ENCODE results near the gene NHEJ1.

Gene NHEJ1

DNA sequence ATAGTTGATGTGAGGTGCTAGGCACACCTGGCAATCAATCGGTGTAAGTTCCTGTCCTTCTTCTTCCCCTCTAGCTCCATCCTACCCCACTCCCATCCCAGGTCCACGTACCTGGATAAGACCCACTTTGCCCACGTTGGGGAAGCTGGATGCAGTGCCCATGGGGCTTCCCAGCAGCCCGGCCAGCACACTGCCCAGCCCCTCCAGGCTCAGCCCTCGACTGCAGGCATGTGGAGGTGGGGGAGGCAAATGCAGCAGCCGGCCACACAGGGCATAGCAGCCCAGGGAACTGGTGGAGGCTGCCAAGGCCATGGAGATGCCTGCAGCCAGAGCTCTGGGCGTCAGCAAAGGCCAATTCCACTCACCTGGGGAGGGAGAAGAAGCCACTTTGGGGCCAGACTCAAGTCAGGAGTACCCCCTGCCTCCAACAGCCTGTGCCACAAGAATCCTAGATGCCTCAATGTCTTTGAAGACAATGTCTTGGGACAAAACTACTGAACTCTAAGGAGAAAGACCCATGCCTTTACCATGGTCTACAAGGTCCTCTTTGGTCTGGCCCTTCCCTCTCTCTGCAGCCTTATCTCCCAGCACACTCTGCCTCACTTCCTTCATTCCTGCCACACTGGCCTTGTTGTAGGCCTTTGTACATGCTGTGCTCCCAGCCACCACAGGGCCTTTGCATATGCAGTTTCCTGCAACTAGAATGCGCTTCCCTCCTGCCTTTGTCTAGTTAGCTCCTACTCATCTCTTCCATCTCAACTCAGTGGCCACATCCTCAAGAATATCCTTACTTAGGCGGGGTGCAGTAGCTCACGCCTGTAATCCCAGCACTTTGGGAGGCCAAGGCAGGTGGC, 4.7 kb upstream of the NHEJ1 start:
- Histone ChIP-seq H4K20me1 (ENCODE audit: insufficient read depth, low read length) (no peaks in the 10 kb centered on the region), H3F3A (ENCODE audit: insufficient read depth, low read length) (no peaks in the 10 kb centered on the region), H3K27ac (ENCODE audit: low read length) (no peak overlapping the region), H3K9ac (ENCODE audit: low read length) (no peak overlapping the region), H3K79me2 (ENCODE audit: low read length) (no peaks in the 10 kb centered on the region), H3K9me2 (replicated peaks; ENCODE audit: insufficient read depth, low read length) (no peaks in the 10 kb centered on the region), H3K4me1 (ENCODE audit: low read length) (peaks cover 5% of the 10 kb centered on the region; the same call in 1 of the 2 replicates), H3K4me2 (ENCODE audit: low read depth, low read length) (no peak overlapping the region), H3K27me3 (replicated peaks; ENCODE audit: insufficient read depth, low read length) (no peaks in the 10 kb centered on the region), H2AFZ (ENCODE audit: low read length) (no peak overlapping the region), H3K36me3 (replicated peaks; ENCODE audit: insufficient read depth, low read length) (no peaks in the 10 kb centered on the region), H3K4me3 (ENCODE audit: low read length) (no peak overlapping the region), H3K9me3 (replicated peaks; ENCODE audit: insufficient read depth, low read length) (no peaks in the 10 kb centered on the region)
- no peak for TF ChIP-seq EZH2 (optimal IDR thresholded peaks at IDR 0.05; ENCODE audit: low read depth, low read length)
- TF ChIP-seq, protein P1, sequence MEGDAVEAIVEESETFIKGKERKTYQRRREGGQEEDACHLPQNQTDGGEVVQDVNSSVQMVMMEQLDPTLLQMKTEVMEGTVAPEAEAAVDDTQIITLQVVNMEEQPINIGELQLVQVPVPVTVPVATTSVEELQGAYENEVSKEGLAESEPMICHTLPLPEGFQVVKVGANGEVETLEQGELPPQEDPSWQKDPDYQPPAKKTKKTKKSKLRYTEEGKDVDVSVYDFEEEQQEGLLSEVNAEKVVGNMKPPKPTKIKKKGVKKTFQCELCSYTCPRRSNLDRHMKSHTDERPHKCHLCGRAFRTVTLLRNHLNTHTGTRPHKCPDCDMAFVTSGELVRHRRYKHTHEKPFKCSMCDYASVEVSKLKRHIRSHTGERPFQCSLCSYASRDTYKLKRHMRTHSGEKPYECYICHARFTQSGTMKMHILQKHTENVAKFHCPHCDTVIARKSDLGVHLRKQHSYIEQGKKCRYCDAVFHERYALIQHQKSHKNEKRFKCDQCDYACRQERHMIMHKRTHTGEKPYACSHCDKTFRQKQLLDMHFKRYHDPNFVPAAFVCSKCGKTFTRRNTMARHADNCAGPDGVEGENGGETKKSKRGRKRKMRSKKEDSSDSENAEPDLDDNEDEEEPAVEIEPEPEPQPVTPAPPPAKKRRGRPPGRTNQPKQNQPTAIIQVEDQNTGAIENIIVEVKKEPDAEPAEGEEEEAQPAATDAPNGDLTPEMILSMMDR (IDR thresholded peaks at IDR 0.05; ENCODE audit: low read length), result no peak
- no peak for TF ChIP-seq EZH2phosphoT487 (IDR thresholded peaks at IDR 0.05; ENCODE audit: low read length)
- DNase-seq, result no peak

DNA sequence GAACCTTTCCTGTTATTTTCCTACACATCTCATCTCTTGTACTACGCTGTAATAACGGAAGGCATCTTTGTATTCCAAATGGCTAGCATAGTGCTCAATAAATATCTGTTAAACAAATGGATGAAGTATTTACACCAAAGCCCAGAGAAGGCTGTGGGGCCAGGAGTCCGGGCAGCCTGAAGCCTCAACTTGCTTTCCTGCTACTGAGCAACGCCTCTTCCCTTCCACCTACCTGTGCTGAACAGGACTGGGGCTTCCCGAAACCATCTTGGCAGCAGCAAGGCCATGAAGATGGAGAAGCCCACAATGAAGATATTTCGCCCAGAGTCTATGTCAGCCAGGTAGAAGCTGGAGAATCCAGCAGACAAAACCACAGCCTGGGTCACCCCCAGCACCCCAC, 2.5 kb upstream of the NHEJ1 start:
- H3K4me2 ChIP-seq (ENCODE audit: low read depth, low read length), result no peak overlapping the region
- H3K4me1 ChIP-seq (ENCODE audit: low read length), result peaks cover 5% of the 10 kb centered on the region; the same call in 1 of the 2 replicates
- H3K79me2 ChIP-seq (ENCODE audit: low read length), result peaks cover 4% of the 10 kb centered on the region; the same call in 1 of the 2 replicates
- no peak overlapping the region for H3K9ac ChIP-seq (ENCODE audit: low read length)
- H3K9me3 ChIP-seq (replicated peaks; ENCODE audit: insufficient read depth, low read length), result no peaks in the 10 kb centered on the region
- H3K9me2 ChIP-seq (replicated peaks; ENCODE audit: insufficient read depth, low read length), result no peaks in the 10 kb centered on the region
- H3K27me3 ChIP-seq (replicated peaks; ENCODE audit: insufficient read depth, low read length), result no peaks in the 10 kb centered on the region
- H3K4me3 ChIP-seq (ENCODE audit: low read length), result no peak overlapping the region
- DNase-seq, result no peak
- no peak overlapping the region for H2AFZ ChIP-seq (ENCODE audit: low read length)
- no peak overlapping the region for H3K27ac ChIP-seq (ENCODE audit: low read length)
- no peaks in the 10 kb centered on the region for H4K20me1 ChIP-seq (ENCODE audit: insufficient read depth, low read length)
- H3K36me3 ChIP-seq (replicated peaks; ENCODE audit: insufficient read depth, low read length), result no peaks in the 10 kb centered on the region
- TF ChIP-seq EZH2phosphoT487 (IDR thresholded peaks at IDR 0.05; ENCODE audit: low read length) (no peak), EZH2 (optimal IDR thresholded peaks at IDR 0.05; ENCODE audit: low read depth, low read length) (no peak)
- TF ChIP-seq, protein P1 (IDR thresholded peaks at IDR 0.05; ENCODE audit: low read length), result no peak
- H3F3A ChIP-seq (ENCODE audit: insufficient read depth, low read length), result no peaks in the 10 kb centered on the region

DNA sequence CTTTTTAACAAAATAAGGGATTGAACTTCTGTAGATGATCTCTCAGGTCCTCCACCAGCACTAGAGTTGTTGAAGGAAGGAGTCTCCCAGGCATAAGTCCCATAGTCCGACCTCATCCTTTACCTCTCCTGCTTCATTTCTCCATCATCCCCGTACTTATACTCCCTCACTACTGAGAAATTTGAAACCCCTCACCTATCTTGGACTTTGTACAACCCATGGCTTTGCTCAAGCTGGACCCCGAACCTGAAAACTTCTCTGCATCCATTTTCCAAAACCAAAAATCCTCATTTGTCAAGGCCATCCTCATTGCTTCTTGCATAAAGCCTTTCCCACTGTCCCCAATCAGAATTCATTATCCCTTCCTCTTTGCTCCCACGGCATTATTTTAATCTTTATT, 482 bp upstream of the NHEJ1 start:
- Histone ChIP-seq H3K4me2 (ENCODE audit: low read depth, low read length) (peak overlapping the region; percentile 75), H3K9ac (ENCODE audit: low read length) (peak overlapping the region; percentile 82; the same call in 1 of the 2 replicates), H2AFZ (ENCODE audit: low read length) (peak overlapping the region; percentile 72), H3F3A (ENCODE audit: insufficient read depth, low read length) (no peaks in the 10 kb centered on the region), H3K4me3 (ENCODE audit: low read length) (peak overlapping the region; percentile 85), H3K4me1 (ENCODE audit: low read length) (peaks cover 5% of the 10 kb centered on the region; the same call in 1 of the 2 replicates), H4K20me1 (ENCODE audit: insufficient read depth, low read length) (no peaks in the 10 kb centered on the region), H3K27ac (ENCODE audit: low read length) (peak overlapping the region; percentile 80; the same call in 1 of the 2 replicates), H3K36me3 (replicated peaks; ENCODE audit: insufficient read depth, low read length) (no peaks in the 10 kb centered on the region), H3K9me2 (replicated peaks; ENCODE audit: insufficient read depth, low read length) (no peaks in the 10 kb centered on the region), H3K9me3 (replicated peaks; ENCODE audit: insufficient read depth, low read length) (no peaks in the 10 kb centered on the region), H3K79me2 (ENCODE audit: low read length) (peaks cover 4% of the 10 kb centered on the region; the same call in 1 of the 2 replicates), H3K27me3 (replicated peaks; ENCODE audit: insufficient read depth, low read length) (no peaks in the 10 kb centered on the region)
- no peak for DNase-seq
- TF ChIP-seq EZH2phosphoT487 (IDR thresholded peaks at IDR 0.05; ENCODE audit: low read length), result no peak
- TF ChIP-seq, protein P1 (IDR thresholded peaks at IDR 0.05; ENCODE audit: low read length), result no peak
- TF ChIP-seq EZH2 (optimal IDR thresholded peaks at IDR 0.05; ENCODE audit: low read depth, low read length), result no peak
